Measurements from ENCODE around the gene FMOD. TPM values are rescaled to one million over a fixed set of nuclear protein-coding genes. Genes with fewer than 3 reads are reported as not detected.
"Not testable (repeated sequence)": the region's sequence is repeated elsewhere in the genome, so short reads cannot be mapped to it uniquely, and the experiment has no call there.

Gene FMOD
- total and polyA plus RNA-seq, 8 donors: 14.7 to 422 (median 37.9) TPM

DNA sequence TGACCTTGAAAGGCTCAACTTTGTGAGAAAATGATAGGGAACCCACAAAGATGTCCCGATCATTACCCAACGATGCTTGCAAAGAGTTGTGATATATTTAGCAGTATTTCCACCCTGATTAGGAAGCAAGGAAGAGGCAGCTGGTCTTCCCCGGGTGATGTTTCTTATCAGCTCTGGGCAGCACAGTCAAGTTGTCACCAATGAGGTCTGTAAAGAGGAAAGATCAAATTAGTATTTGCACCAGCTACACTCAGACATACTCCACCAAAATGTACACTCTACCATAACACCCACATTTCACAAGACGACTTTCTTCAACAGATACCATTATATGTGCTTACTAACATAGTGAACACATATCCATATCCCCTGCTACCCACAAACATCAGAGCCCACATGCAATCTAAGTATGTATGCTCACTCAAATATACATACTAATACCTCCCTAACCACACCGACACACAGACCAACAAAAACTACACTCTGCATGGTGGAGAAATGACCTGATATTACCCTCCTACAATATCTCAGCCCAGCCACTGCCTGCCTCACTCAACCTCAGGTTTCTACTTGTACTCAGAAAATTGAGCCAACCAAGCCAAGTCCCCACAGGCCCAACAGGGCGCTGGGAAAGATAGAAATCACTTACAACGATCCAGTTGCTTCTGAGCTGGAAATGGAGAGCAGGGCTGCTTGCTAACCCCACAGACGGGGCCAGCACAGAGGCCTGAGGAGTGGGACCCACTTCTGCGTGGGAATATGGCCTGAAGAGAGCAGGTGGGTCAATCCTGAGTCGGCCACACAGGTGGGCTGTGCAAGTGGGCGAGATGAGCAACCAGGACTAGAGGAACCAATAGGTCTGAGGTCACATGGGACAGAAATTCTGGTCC lies 50.2 kb downstream of the FMOD start:
- Histone ChIP-seq H3K27ac (peak overlapping the region in 1 of 5 donors; percentile 39), H3K4me1 (peaks cover 5 to 27% (median 14%) of the 10 kb centered on the region in 4 donors), H3K36me3 (no peaks in the 10 kb centered on the region), H3K9me3 (no peaks in the 10 kb centered on the region), H3K4me3 (no peak overlapping the region), H3K27me3 (no peaks in the 10 kb centered on the region)
- DNase-seq: no peak
- no peak for TF ChIP-seq EP300 (IDR thresholded peaks at IDR 0.05)
- no peak for TF ChIP-seq POLR2AphosphoS5 (IDR thresholded peaks at IDR 0.05)
- no peak for TF ChIP-seq POLR2A (IDR thresholded peaks at IDR 0.05)
- TF ChIP-seq, protein P1, sequence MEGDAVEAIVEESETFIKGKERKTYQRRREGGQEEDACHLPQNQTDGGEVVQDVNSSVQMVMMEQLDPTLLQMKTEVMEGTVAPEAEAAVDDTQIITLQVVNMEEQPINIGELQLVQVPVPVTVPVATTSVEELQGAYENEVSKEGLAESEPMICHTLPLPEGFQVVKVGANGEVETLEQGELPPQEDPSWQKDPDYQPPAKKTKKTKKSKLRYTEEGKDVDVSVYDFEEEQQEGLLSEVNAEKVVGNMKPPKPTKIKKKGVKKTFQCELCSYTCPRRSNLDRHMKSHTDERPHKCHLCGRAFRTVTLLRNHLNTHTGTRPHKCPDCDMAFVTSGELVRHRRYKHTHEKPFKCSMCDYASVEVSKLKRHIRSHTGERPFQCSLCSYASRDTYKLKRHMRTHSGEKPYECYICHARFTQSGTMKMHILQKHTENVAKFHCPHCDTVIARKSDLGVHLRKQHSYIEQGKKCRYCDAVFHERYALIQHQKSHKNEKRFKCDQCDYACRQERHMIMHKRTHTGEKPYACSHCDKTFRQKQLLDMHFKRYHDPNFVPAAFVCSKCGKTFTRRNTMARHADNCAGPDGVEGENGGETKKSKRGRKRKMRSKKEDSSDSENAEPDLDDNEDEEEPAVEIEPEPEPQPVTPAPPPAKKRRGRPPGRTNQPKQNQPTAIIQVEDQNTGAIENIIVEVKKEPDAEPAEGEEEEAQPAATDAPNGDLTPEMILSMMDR (IDR thresholded peaks at IDR 0.05): no peak
- intact Hi-C loops (cut with DNase I; ENCODE audit: low total_unique reads): no loop called here
- WGBS, 5 donors: 72 to 81% (median 78%) methylated on average over 11 of the region's 11 CpGs

DNA sequence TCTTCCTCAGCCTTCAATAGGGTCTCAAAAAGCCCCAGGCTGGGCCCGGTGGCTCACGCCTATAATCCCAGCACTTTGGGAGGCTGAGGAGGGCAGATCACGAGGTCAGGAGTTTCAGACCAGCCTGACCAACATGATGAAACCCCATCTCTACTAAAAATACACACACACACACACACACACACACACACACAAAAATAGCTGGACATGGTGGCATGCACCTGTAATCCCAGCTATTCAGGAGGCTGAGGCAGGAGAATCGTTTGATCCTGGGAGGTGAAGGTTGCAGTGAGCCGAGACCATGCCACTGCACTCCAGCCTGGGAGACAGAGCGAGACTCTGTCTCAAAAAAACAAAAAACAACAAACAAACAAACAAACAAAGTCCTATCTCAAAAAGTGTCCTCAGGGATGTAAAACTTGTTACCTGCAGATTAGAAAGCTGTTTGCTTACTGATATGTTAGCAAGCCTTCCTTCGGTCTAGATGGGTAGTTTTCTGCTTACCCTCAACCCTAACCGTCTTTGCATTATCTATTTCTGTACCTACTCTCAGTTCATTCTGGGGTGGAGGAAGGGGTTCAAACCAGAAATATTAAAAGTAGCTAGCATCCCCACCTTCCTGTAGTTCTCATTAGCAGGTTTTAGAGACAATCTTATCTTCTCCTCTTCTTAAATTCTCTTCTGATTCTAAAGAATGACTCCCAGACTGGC lies 51.0 kb downstream of the FMOD start:
- H3K9me3 ChIP-seq; H3K36me3 ChIP-seq; H3K27me3 ChIP-seq; intact Hi-C loops (cut with DNase I; ENCODE audit: low total_unique reads); H3K4me3 ChIP-seq; DNase-seq: not testable (repeated sequence)
- Histone ChIP-seq H3K4me1 (peaks cover 5 to 26% (median 13%) of the 10 kb centered on the region in 4 donors), H3K27ac (peak overlapping the region in 1 of 5 donors; percentile 39)
- WGBS, 5 donors: 86 to 87% (median 87%) methylated on average over 8 of the region's 8 CpGs

GRCh38 chr1:203299169-203299568 lies 51.8 kb downstream of the FMOD start:
- intact Hi-C loops (cut with DNase I; ENCODE audit: low total_unique reads): no loop called here
- H3K4me3 ChIP-seq: no peak overlapping the region
- H3K27me3 ChIP-seq: no peaks in the 10 kb centered on the region
- DNase-seq: no peak
- TF ChIP-seq EP300 (IDR thresholded peaks at IDR 0.05) (no peak), POLR2A (IDR thresholded peaks at IDR 0.05) (no peak), POLR2AphosphoS5 (IDR thresholded peaks at IDR 0.05) (no peak)
- TF ChIP-seq, protein P1 (IDR thresholded peaks at IDR 0.05): no peak
- H3K9me3 ChIP-seq: no peaks in the 10 kb centered on the region
- H3K4me1 ChIP-seq: peaks cover 0 to 19% (median 7%) of the 10 kb centered on the region in 4 donors
- H3K36me3 ChIP-seq: no peaks in the 10 kb centered on the region
- 81 to 89% (median 85%) methylated on average over 4 of the region's 4 CpGs for WGBS, 5 donors
- no peak overlapping the region for H3K27ac ChIP-seq

DNA sequence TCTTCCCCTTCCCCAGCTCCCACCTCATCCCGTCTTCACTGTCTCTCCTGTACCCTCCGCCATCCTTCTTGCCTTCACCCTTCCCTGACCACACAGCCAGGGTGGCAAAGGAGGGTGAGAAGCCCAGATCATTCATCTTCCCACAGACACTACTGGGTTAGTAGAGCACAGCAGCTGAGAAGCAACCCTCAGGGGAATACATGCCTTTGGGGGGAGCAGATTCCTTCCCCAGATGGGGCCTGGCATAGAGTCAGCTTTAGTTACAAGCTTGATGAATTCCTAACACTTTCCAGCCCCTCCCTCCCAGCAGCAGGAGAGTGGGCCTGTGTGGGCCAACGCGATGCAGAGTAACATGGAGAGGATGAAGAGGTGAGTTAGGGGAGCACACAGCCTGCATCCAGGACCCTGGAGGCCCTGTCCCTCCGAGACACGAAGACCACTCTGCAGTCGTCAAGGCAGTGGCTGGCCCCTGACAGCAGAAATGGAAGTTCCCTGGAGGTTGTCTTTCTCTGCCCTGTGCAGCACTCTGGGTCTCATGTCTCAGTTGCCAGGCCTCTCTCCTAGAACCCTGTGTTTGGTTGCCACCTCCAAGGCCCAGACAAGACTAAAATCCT lies 54.4 kb downstream of the FMOD start:
- H3K27ac ChIP-seq: peak overlapping the region in 1 of 5 donors; percentile 53
- no peak overlapping the region for H3K4me3 ChIP-seq
- DNase-seq: peak in 1 of 2 donors; percentile 77

More for the DNA sequence above, 54.4 kb downstream of the FMOD start:
- Histone ChIP-seq H3K36me3 (no peaks in the 10 kb centered on the region), H3K9me3 (no peaks in the 10 kb centered on the region), H3K4me1 (peaks cover under 1 to 17% (median 8%) of the 10 kb centered on the region in 4 donors), H3K27me3 (no peaks in the 10 kb centered on the region)
- TF ChIP-seq POLR2A (IDR thresholded peaks at IDR 0.05) (no peak), POLR2AphosphoS5 (IDR thresholded peaks at IDR 0.05) (no peak), EP300 (IDR thresholded peaks at IDR 0.05) (no peak)
- TF ChIP-seq, protein P1 (IDR thresholded peaks at IDR 0.05): no peak
- WGBS, 5 donors: 67 to 89% (median 84%) methylated on average over 4 to 7 of the region's 7 CpGs
- intact Hi-C loops (cut with DNase I; ENCODE audit: low total_unique reads): no loop called here
